K562 (cell line): Measurements from ENCODE around the gene PPP4C.

Source experiments
- ARNT ChIP-seq, 2 experiments: fragments of 450-650 bp; IDR thresholded peaks; 2 replicates each; pipeline ENCODE4 v1.6.1; 2016; ENCODE audit warnings: mild to moderate bottlenecking in 1 of 2
- EP300 ChIP-seq: IDR thresholded peaks from 2 replicates; pipeline ENCODE4 v1.6.1; 2012; ENCODE audit warnings: low read length, improper control_type of control experiment
- MTA3 ChIP-seq: fragments of 450-650 bp; formaldehyde crosslinking; IDR thresholded peaks from 2 replicates; pipeline ENCODE4 v1.6.1; 2017; ENCODE audit warnings: mild to moderate bottlenecking, borderline replicate concordance
- NFYB ChIP-seq: IDR thresholded peaks from 2 replicates; pipeline ENCODE4 v1.6.1; 2011; ENCODE audit warnings: mild to moderate bottlenecking, moderate library complexity; ENCODE audit not compliant: insufficient read length; ENCODE audit errors: extremely low read depth
- NR2C1 ChIP-seq, 2 experiments: fragments of 450-650 bp; IDR thresholded peaks; 2 replicates each; pipeline ENCODE4 v1.6.1; 2017; ENCODE audit warnings: mild to moderate bottlenecking in 2 of 2, antibody characterized with exemption in 1 of 2, inconsistent platforms in 1 of 2, missing compliant biosample characterization in 1 of 2, missing genetic modification characterization in 1 of 2
- POLR2AphosphoS5 ChIP-seq: IDR thresholded peaks from 2 replicates; pipeline ENCODE4 v1.6.1; 2011; ENCODE audit warnings: mild to moderate bottlenecking, low read depth, low read length, moderate library complexity; ENCODE audit not compliant: control insufficient read depth, insufficient read depth
- RBM15 ChIP-seq: fragments of 200-400 bp; formaldehyde crosslinking; IDR thresholded peaks from 2 replicates; pipeline ENCODE4 v1.6.1; 2018; ENCODE audit warnings: mild to moderate bottlenecking, low read length, moderate library complexity; ENCODE audit not compliant: insufficient read depth
- TEAD1 ChIP-seq, 2 experiments: fragments of 450-650 bp in 1 of 2; sonication (generic) in 1 of 2; formaldehyde crosslinking; IDR thresholded peaks; 2 replicates each; pipeline versions ENCODE4 v1.4.0 to v1.8.0; 2020 to 2022; ENCODE audit warnings: mild to moderate bottlenecking in 2 of 2, missing genetic modification reagents in 1 of 2
- XRCC4 ChIP-seq: IDR thresholded peaks from one replicate; pipeline ENCODE4 v1.6.1; 2011; ENCODE audit not compliant: insufficient read depth, insufficient read length; ENCODE audit errors: extremely low read depth
- TF ChIP-seq, protein P1 (sequence below), 2 experiments: fragments of 450-650 bp in 1 of 2; sonication (generic) in 1 of 2; formaldehyde crosslinking in 1 of 2; IDR thresholded peaks in 1 of 2; conservative IDR thresholded peaks in 1 of 2; 2 replicates each; pipeline versions ENCODE4 v1.6.1 to v1.8.1; 2016 to 2023; ENCODE audit warnings: mild to moderate bottlenecking in 2 of 2, moderate library complexity in 2 of 2, inconsistent platforms in 1 of 2, missing genetic modification reagents in 1 of 2
- TF ChIP-seq, protein P2 (sequence below): sonication (generic); formaldehyde crosslinking; IDR thresholded peaks from 2 replicates; pipeline ENCODE4 v1.8.0; 2022; ENCODE audit warnings: missing genetic modification reagents, mild to moderate bottlenecking, borderline replicate concordance
- TF ChIP-seq, protein P3 (sequence below), 2 experiments: fragments of 450-650 bp; formaldehyde crosslinking in 1 of 2; IDR thresholded peaks; 2 replicates each; pipeline versions ENCODE4 v1.4.0 to v1.6.1; 2014 to 2020; ENCODE audit warnings: mild to moderate bottlenecking in 2 of 2, borderline replicate concordance in 1 of 2, low read depth in 1 of 2
- TF ChIP-seq, protein P4 (sequence below), 3 experiments: IDR thresholded peaks in 2 of 3; conservative IDR thresholded peaks in 1 of 3; 2 replicates each; pipeline ENCODE4 v1.5.1; 2011 to 2012; ENCODE audit warnings: low read length in 3 of 3, mild to moderate bottlenecking in 3 of 3, control low read depth in 2 of 3, improper control_type of control experiment in 1 of 3, inconsistent platforms in 1 of 3, low read depth in 1 of 3, mixed read lengths in 1 of 3, moderate library complexity in 1 of 3; ENCODE audit not compliant: insufficient read depth in 2 of 3

DNA sequence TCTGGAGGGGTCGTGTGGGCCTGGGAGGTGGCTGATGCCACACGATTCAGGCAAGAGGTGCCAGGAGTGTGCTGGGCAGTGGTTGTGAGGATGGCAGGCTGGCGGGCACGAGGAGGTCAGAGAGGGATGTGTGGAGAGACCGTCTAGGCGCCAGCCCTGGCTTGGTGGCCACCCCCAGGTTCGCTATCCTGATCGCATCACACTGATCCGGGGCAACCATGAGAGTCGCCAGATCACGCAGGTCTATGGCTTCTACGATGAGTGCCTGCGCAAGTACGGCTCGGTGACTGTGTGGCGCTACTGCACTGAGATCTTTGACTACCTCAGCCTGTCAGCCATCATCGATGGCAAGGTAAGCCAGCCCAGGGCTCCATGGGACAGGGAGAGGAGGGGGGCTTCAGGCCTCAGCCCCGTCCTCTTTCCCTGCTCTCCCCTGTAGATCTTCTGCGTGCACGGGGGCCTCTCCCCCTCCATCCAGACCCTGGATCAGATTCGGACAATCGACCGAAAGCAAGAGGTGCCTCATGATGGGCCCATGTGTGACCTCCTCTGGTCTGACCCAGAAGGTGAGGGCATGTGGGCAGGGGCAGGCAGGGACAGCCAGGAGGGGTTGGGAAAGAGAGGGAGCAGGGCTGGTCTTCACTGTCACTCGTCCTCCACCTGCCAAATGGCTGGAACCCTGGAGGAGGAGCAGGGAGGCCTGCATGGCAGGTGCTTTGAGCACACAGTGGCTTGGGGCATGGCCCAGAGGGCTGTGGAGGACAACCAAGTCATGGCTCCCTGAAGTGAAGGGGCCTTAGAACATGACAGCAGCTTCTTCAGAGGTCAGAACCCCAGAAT lies 7.6 kb downstream of the PPP4C start:
- TF ChIP-seq MTA3 = no peak
- TF ChIP-seq, protein P1, sequence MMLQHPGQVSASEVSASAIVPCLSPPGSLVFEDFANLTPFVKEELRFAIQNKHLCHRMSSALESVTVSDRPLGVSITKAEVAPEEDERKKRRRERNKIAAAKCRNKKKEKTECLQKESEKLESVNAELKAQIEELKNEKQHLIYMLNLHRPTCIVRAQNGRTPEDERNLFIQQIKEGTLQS (IDR thresholded peaks at IDR 0.05) = no peak
- TF ChIP-seq, protein P1 (CRISPR knock-in tag; conservative IDR thresholded peaks at IDR 0.05) = no peak
- no peak for TF ChIP-seq XRCC4
- no peak for TF ChIP-seq POLR2AphosphoS5
- TF ChIP-seq ARNT (IDR thresholded peaks at IDR 0.05) = no peak
- no peak for TF ChIP-seq EP300
- TF ChIP-seq NFYB = no peak
- no peak for TF ChIP-seq RBM15
- TF ChIP-seq, protein P2, sequence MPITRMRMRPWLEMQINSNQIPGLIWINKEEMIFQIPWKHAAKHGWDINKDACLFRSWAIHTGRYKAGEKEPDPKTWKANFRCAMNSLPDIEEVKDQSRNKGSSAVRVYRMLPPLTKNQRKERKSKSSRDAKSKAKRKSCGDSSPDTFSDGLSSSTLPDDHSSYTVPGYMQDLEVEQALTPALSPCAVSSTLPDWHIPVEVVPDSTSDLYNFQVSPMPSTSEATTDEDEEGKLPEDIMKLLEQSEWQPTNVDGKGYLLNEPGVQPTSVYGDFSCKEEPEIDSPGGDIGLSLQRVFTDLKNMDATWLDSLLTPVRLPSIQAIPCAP = no peak
- TF ChIP-seq TEAD1 (CRISPR knock-in tag; IDR thresholded peaks at IDR 0.05) = no peak
- TF ChIP-seq, protein P3, sequence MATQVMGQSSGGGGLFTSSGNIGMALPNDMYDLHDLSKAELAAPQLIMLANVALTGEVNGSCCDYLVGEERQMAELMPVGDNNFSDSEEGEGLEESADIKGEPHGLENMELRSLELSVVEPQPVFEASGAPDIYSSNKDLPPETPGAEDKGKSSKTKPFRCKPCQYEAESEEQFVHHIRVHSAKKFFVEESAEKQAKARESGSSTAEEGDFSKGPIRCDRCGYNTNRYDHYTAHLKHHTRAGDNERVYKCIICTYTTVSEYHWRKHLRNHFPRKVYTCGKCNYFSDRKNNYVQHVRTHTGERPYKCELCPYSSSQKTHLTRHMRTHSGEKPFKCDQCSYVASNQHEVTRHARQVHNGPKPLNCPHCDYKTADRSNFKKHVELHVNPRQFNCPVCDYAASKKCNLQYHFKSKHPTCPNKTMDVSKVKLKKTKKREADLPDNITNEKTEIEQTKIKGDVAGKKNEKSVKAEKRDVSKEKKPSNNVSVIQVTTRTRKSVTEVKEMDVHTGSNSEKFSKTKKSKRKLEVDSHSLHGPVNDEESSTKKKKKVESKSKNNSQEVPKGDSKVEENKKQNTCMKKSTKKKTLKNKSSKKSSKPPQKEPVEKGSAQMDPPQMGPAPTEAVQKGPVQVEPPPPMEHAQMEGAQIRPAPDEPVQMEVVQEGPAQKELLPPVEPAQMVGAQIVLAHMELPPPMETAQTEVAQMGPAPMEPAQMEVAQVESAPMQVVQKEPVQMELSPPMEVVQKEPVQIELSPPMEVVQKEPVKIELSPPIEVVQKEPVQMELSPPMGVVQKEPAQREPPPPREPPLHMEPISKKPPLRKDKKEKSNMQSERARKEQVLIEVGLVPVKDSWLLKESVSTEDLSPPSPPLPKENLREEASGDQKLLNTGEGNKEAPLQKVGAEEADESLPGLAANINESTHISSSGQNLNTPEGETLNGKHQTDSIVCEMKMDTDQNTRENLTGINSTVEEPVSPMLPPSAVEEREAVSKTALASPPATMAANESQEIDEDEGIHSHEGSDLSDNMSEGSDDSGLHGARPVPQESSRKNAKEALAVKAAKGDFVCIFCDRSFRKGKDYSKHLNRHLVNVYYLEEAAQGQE (IDR thresholded peaks at IDR 0.05; ENCODE audit: borderline replicate concordance) = no peak
- TF ChIP-seq, protein P3 (CRISPR knock-in tag; IDR thresholded peaks at IDR 0.05; ENCODE audit: low read depth) = no peak
- TF ChIP-seq, protein P4, sequence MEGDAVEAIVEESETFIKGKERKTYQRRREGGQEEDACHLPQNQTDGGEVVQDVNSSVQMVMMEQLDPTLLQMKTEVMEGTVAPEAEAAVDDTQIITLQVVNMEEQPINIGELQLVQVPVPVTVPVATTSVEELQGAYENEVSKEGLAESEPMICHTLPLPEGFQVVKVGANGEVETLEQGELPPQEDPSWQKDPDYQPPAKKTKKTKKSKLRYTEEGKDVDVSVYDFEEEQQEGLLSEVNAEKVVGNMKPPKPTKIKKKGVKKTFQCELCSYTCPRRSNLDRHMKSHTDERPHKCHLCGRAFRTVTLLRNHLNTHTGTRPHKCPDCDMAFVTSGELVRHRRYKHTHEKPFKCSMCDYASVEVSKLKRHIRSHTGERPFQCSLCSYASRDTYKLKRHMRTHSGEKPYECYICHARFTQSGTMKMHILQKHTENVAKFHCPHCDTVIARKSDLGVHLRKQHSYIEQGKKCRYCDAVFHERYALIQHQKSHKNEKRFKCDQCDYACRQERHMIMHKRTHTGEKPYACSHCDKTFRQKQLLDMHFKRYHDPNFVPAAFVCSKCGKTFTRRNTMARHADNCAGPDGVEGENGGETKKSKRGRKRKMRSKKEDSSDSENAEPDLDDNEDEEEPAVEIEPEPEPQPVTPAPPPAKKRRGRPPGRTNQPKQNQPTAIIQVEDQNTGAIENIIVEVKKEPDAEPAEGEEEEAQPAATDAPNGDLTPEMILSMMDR (IDR thresholded peaks at IDR 0.05 in 2 of 3, conservative IDR thresholded peaks at IDR 0.05 in 1 of 3; ENCODE audit: insufficient read depth in 2 of 3, low read depth in 1 of 3, low read length in 3 of 3) = no peak
- no peak for TF ChIP-seq NR2C1 (IDR thresholded peaks at IDR 0.05)
- TF ChIP-seq NR2C1 (tag; IDR thresholded peaks at IDR 0.05) = no peak
